Measurements from ENCODE around the gene ZNF575.

Gene ZNF575

DNA sequence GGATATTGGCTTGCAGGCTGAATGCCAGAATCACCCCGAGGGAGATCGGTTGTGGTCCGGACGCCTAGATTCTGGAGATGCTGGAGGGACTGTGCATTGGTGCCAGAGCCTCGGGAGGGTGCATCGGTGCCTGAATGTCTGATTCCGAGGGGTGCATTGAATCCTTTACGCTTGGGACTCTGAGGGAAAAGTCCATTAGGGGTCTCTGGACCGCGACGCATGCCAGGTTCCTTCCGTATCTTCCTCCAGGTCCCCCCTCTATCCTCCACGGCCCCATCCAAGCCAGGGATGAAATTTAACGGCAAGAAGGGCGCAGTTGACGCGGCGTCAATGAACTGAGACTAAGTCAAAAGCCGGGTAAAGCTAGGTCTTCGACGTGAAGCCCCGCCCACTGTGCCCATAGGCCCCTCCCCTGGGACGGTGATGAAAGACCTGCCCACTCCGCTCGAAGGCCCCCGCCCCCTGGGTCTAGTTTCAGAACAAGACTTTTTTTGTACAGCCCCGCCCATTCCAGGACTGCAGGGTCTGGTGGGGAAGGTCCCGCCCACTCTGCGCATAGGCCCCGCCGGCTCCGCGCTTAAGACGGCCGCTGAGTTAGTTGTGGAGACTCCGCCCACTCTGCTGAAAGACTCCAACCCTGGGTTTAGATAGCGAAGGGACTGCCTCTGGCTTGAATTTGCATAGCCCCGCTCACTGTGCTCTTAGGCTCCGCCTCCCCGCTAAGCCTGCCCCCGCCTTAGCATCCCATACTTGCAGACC, 737 bp downstream of the ZNF575 start:
- H3K36me3 ChIP-seq (ENCODE audit: control insufficient read depth, insufficient read depth, low read length) = no peaks in the 10 kb centered on the region; the same call in 1 of the 2 replicates
- H3K27me3 ChIP-seq (replicated peaks; ENCODE audit: control insufficient read depth, insufficient read depth, low read length) = no peaks in the 10 kb centered on the region
- DNase-seq (ENCODE audit: extremely low read depth, insufficient read length) = peak; percentile 96
- TF ChIP-seq, protein P1, sequence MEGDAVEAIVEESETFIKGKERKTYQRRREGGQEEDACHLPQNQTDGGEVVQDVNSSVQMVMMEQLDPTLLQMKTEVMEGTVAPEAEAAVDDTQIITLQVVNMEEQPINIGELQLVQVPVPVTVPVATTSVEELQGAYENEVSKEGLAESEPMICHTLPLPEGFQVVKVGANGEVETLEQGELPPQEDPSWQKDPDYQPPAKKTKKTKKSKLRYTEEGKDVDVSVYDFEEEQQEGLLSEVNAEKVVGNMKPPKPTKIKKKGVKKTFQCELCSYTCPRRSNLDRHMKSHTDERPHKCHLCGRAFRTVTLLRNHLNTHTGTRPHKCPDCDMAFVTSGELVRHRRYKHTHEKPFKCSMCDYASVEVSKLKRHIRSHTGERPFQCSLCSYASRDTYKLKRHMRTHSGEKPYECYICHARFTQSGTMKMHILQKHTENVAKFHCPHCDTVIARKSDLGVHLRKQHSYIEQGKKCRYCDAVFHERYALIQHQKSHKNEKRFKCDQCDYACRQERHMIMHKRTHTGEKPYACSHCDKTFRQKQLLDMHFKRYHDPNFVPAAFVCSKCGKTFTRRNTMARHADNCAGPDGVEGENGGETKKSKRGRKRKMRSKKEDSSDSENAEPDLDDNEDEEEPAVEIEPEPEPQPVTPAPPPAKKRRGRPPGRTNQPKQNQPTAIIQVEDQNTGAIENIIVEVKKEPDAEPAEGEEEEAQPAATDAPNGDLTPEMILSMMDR (IDR thresholded peaks at IDR 0.05; ENCODE audit: insufficient read depth, low read length, poor library complexity, severe bottlenecking) = no peak
- H3K4me3 ChIP-seq (replicated peaks; ENCODE audit: low read depth, low read length) = peak overlapping the region; percentile 64

DNA sequence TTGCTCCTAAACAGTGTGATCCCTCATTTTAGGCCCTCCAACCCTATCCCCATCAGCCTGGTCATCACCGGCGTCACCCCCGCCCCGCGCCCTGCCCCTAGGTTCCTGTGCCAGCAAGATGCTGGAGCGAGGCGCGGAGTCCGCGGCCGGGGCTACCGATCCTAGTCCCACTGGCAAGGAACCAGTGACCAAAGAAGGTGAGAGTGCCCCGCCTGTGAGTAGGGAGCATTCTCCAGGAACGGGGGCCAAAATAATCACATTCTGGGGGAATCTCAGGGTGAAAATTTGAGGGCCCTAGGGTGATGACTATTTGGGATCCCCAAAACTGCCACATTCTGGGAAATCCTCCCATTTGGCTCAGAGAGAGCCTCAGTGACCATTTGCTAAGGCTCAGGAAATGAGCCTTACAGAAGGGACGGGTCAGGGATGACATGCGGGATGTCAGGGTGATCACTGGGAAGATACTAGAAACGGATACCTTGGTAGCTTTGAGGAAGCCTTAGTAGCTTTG, 1.4 kb downstream of the ZNF575 start:
- DNase-seq (ENCODE audit: extremely low read depth, insufficient read length) = no peak

GRCh38 chr19:43534816-43535761, 2.1 kb downstream of the ZNF575 start:
- Histone ChIP-seq H3K27me3 (replicated peaks; ENCODE audit: control insufficient read depth, insufficient read depth, low read length) (no peaks in the 10 kb centered on the region), H3K36me3 (ENCODE audit: control insufficient read depth, insufficient read depth, low read length) (peaks cover 2% of the 10 kb centered on the region), H3K4me3 (replicated peaks; ENCODE audit: low read depth, low read length) (no peak overlapping the region)
- TF ChIP-seq, protein P1 (IDR thresholded peaks at IDR 0.05; ENCODE audit: insufficient read depth, low read length, poor library complexity, severe bottlenecking) = peak; percentile 56
- peak; percentile 23 for DNase-seq (ENCODE audit: extremely low read depth, insufficient read length)

More for the DNA sequence above, 1.4 kb downstream of the ZNF575 start:
- Histone ChIP-seq H3K4me3 (replicated peaks; ENCODE audit: low read depth, low read length) (no peak overlapping the region), H3K36me3 (ENCODE audit: control insufficient read depth, insufficient read depth, low read length) (no peaks in the 10 kb centered on the region; the same call in 1 of the 2 replicates), H3K27me3 (replicated peaks; ENCODE audit: control insufficient read depth, insufficient read depth, low read length) (no peaks in the 10 kb centered on the region)
- TF ChIP-seq, protein P1 (IDR thresholded peaks at IDR 0.05; ENCODE audit: insufficient read depth, low read length, poor library complexity, severe bottlenecking) = no peak

- Histone ChIP-seq H3K4me3 (replicated peaks; ENCODE audit: low read depth, low read length) (no peak overlapping the region), H3K27me3 (replicated peaks; ENCODE audit: control insufficient read depth, insufficient read depth, low read length) (no peaks in the 10 kb centered on the region), H3K36me3 (ENCODE audit: control insufficient read depth, insufficient read depth, low read length) (peaks cover 22% of the 10 kb centered on the region)
- no peak for DNase-seq (ENCODE audit: extremely low read depth, insufficient read length)
- TF ChIP-seq, protein P1 (IDR thresholded peaks at IDR 0.05; ENCODE audit: insufficient read depth, low read length, poor library complexity, severe bottlenecking) = no peak
These were observed 5.9 kb downstream of the ZNF575 start for GRCh38 chr19:43538922-43539321.

GRCh38 chr19:43540381-43540780, 7.4 kb downstream of the ZNF575 start:
- TF ChIP-seq, protein P1 (IDR thresholded peaks at IDR 0.05; ENCODE audit: insufficient read depth, low read length, poor library complexity, severe bottlenecking) = no peak
- no peaks in the 10 kb centered on the region for H3K27me3 ChIP-seq (replicated peaks; ENCODE audit: control insufficient read depth, insufficient read depth, low read length)
- peaks cover 22% of the 10 kb centered on the region for H3K36me3 ChIP-seq (ENCODE audit: control insufficient read depth, insufficient read depth, low read length)
- no peak overlapping the region for H3K4me3 ChIP-seq (replicated peaks; ENCODE audit: low read depth, low read length)
- no peak for DNase-seq (ENCODE audit: extremely low read depth, insufficient read length)
